Endothelial cell (in vitro differentiated cells): Measurements from ENCODE around the gene BLOC1S5. TPM values are rescaled to one million over a fixed set of nuclear protein-coding genes. Genes with fewer than 3 reads are reported as not detected.

Source experiments
- DNase-seq: peaks from one replicate; pipeline ENCODE4 v3.0.0; 2021; ENCODE audit warnings: low spot score
- H3K27ac Mint-ChIP-seq: one replicate; pipeline ENCODE4 v1.8.0; 2021; ENCODE audit warnings: mixed read lengths, inconsistent platforms; ENCODE audit not compliant: unreplicated experiment
- H3K27me3 Mint-ChIP-seq: one replicate; pipeline ENCODE4 v1.8.0; 2021; ENCODE audit warnings: mild to moderate bottlenecking, moderate library complexity, mixed read lengths, inconsistent platforms; ENCODE audit not compliant: unreplicated experiment
- H3K36me3 Mint-ChIP-seq: one replicate; pipeline ENCODE4 v1.8.0; 2021; ENCODE audit warnings: mild to moderate bottlenecking, low read depth, mixed read lengths, inconsistent platforms; ENCODE audit not compliant: unreplicated experiment
- H3K4me1 Mint-ChIP-seq: one replicate; pipeline ENCODE4 v1.8.0; 2021; ENCODE audit warnings: mild to moderate bottlenecking, mixed read lengths, inconsistent platforms; ENCODE audit not compliant: unreplicated experiment
- H3K4me3 Mint-ChIP-seq: one replicate; pipeline ENCODE4 v1.8.0; 2021; ENCODE audit warnings: mild to moderate bottlenecking, mixed read lengths, inconsistent platforms; ENCODE audit not compliant: unreplicated experiment
- H3K9me3 Mint-ChIP-seq: one replicate; pipeline ENCODE4 v1.8.0; 2021; ENCODE audit warnings: mixed read lengths, inconsistent platforms; ENCODE audit not compliant: unreplicated experiment
- CTCF ChIP-seq: fragments of 200-600 bp; sonication (generic); IDR thresholded peaks from one replicate; pipeline ENCODE4 v1.5.0; 2021; ENCODE audit warnings: antibody characterized with exemption; ENCODE audit not compliant: unreplicated experiment
- total RNA-seq: library from RNA; stranded (reverse); fragmentation: NEBNext Ultra II Directional; extraction: Animal tissue kit (Norgen Biotek cat#: 25700); gene quantifications from one replicate; pipeline ENCODE4 v1.2.1, GENCODE V29; 2021; ENCODE audit not compliant: unreplicated experiment

BLOC1S5 gene
- total RNA-seq, 1 donor from 2014 or later = 13.2 TPM

- Mint-ChIP-seq H3K4me1 (peaks cover 24% of the 10 kb centered on the region), H3K27me3 (no peaks in the 10 kb centered on the region), H3K27ac (peak overlapping the region; percentile 5), H3K9me3 (no peaks in the 10 kb centered on the region), H3K36me3 (no peaks in the 10 kb centered on the region), H3K4me3 (no peak overlapping the region)
- no peak for DNase-seq
- no peak for TF ChIP-seq CTCF
Measured at GRCh38 chr6:8077991-8078390, 13.8 kb upstream of the BLOC1S5 start.

- Mint-ChIP-seq H3K27me3 (no peaks in the 10 kb centered on the region), H3K4me3 (no peak overlapping the region), H3K4me1 (peaks cover 15% of the 10 kb centered on the region), H3K36me3 (no peaks in the 10 kb centered on the region), H3K9me3 (no peaks in the 10 kb centered on the region), H3K27ac (no peak overlapping the region)
- DNase-seq = no peak
- no peak for TF ChIP-seq CTCF
Measured at GRCh38 chr6:8075704-8076103, 11.5 kb upstream of the BLOC1S5 start.

GRCh38 chr6:8075185-8075584 is 11.0 kb upstream of the BLOC1S5 start:
- H3K27ac Mint-ChIP-seq = no peak overlapping the region

GRCh38 chr6:8074213-8074612 is 10.0 kb upstream of the BLOC1S5 start:
- H3K27ac Mint-ChIP-seq = no peak overlapping the region
- H3K4me3 Mint-ChIP-seq = no peak overlapping the region
- no peaks in the 10 kb centered on the region for H3K36me3 Mint-ChIP-seq
- DNase-seq = no peak
- H3K4me1 Mint-ChIP-seq = peaks cover 11% of the 10 kb centered on the region
- TF ChIP-seq CTCF = no peak
- H3K27me3 Mint-ChIP-seq = no peaks in the 10 kb centered on the region
- no peaks in the 10 kb centered on the region for H3K9me3 Mint-ChIP-seq

More at GRCh38 chr6:8075185-8075584, 11.0 kb upstream of the BLOC1S5 start:
- Mint-ChIP-seq H3K27me3 (no peaks in the 10 kb centered on the region), H3K4me1 (peaks cover 12% of the 10 kb centered on the region), H3K36me3 (no peaks in the 10 kb centered on the region), H3K4me3 (no peak overlapping the region), H3K9me3 (no peaks in the 10 kb centered on the region)
- no peak for DNase-seq
- TF ChIP-seq CTCF = no peak

GRCh38 chr6:8073758-8074157 is 9.6 kb upstream of the BLOC1S5 start:
- no peaks in the 10 kb centered on the region for H3K9me3 Mint-ChIP-seq
- peaks cover 11% of the 10 kb centered on the region for H3K4me1 Mint-ChIP-seq
- no peaks in the 10 kb centered on the region for H3K36me3 Mint-ChIP-seq
- no peak overlapping the region for H3K27ac Mint-ChIP-seq
- no peak for DNase-seq
- H3K27me3 Mint-ChIP-seq = no peaks in the 10 kb centered on the region
- no peak for TF ChIP-seq CTCF
- H3K4me3 Mint-ChIP-seq = no peak overlapping the region
